Measurements from ENCODE around the gene LEMD2.
A peak's percentile ranks its signal among the peaks of the same experiment; 100 is the strongest.

The LEMD2 gene

DNA sequence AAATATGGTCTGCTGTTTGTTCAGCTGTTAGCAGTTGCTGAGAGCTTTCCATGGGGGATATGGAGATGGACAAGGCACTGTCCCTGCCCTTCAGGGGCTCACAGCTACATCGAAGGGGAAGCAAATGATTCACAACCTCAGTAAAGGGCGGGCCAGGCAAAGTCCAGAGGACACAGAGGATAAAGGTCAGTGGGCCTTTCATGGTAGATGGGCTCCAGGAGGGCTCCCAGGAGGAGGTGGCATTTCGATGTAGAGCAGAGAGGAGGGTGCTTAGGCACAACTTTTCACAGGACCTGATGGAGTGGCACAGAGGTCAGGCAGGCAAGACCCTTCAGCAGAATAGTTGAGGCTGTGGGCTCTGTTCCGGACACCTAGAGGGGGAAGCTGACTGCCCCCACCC lies 30.1 kb upstream of the LEMD2 start:
- no peak for DNase-seq (ENCODE audit: low spot score)

DNA sequence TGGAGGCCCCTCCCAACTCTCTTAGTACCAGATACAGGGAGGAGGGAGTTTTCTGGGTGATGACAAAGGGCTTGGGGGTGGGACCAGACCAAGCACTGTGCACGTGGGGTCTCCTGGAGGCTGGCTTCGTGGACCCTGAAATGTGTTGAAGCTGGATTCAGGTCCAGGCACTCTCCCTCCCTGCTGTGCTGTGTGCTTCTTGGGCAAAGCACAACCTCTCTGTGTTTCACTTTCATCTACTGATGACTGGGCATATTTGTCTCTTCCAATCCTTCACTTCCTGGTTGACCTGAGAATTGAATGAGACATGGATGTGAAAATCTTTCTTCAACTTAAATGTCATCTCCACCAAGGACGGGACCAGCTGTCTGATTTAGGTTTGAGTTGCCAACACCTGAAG lies 29.4 kb upstream of the LEMD2 start:
- no peak for DNase-seq (ENCODE audit: low spot score)

DNA sequence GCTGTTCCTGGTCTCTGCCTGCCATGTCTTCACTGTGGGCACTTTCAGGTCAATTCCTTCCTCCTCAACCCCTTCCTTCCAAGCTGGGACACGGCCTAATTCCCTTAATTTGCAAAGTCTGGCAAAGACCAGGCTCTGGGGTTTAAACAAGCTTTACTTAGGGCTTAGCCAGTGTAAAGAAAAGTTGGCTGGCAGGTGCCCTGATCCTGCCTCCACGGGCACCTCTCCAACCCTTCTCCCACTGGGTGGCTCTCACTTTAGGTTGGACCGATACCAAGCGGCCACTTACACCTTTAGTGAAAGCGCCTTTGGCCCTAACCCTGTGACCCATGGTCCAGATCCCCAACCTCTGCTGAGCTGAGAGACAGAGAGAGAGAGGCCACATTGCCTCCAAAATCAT lies 28.6 kb upstream of the LEMD2 start:
- DNase-seq (ENCODE audit: low spot score), result no peak

DNA sequence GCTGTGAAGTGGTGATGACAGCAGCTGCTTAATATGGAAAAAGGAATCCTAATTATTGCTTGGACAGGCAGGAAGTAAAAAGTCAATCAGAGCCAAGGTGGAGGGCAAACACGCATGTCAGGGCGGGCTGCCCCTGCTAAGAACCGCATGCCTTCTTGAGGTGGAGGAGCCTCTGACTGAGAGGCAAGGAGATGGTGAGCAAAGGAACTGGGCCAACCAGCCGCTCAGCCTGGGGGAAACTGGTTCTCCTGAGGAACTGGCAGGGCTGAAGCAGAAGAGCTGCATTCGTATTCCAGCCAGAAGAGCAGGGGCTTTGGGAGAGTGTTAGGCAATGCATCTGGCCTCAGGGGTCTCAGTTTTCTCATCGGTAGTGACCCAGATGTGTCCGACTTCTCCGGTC lies 28.0 kb upstream of the LEMD2 start:
- no peak for DNase-seq (ENCODE audit: low spot score)

DNA sequence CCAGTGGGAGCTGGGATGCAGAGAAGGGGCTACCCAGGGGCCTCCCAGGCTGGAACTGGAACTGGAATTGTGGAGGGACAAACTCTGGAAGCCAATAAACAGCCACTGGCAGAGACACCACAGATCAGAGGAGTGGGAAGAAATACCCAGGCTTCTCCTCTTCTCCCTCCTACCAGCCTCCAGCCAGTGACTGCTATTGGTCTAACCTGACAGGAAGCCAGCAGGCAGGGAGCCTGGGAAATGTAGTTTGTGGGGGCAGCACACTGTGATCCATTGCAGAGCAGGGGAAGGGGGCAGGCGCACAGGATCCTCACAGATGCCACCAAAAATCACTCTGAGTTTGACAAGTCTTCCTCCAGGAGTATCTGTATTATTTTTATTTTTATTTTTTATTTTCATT lies 26.9 kb upstream of the LEMD2 start:
- DNase-seq (ENCODE audit: low spot score), result no peak

DNA sequence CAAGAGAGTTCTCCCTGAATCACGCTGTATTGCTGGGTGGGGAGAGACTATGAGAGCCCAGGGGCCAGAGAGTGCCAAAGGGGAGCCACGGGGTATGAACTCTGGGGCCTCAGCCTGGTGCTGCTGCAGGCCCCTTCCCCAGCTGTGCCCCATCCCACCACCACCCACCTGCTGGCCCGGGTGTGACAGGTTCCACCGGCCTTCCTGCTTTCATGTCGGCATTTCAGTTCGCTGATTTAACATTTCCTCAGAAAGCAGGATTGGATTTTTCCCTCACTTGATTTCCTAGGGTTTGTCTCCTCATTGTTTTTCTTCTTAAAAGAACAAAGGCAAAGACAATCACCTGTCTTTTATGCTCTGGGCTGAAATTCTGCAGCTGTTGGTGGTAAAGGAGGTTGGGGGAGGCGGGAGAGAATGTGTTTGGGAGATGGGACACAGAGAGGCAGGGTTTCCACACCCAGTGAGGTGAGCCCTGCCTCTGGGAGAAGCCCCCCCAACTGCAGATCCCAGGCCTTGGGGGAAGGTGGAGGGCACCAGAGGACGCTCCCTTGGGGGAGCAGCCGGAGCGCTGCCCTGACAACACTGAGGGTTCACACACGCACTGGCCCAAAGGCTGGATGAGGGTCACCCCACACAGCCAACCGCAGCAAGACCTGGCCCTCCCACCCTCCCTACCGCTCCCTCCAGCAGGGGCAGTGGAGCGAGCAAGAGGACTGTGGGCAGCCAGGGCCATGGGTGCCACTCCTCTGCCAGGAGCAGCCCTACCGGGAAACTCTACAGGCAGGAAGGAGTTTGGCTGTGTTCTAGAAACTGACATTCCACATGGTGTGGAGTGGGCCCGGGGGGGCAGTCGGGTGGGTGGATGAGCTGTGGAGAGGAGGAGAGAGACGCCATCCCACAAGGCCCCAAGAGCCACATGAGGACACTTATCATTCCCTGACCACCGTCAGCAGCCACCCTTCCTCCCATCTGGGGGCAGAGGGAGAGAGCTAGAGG lies 25.4 kb upstream of the LEMD2 start:
- no peak for DNase-seq (ENCODE audit: low spot score)

DNA sequence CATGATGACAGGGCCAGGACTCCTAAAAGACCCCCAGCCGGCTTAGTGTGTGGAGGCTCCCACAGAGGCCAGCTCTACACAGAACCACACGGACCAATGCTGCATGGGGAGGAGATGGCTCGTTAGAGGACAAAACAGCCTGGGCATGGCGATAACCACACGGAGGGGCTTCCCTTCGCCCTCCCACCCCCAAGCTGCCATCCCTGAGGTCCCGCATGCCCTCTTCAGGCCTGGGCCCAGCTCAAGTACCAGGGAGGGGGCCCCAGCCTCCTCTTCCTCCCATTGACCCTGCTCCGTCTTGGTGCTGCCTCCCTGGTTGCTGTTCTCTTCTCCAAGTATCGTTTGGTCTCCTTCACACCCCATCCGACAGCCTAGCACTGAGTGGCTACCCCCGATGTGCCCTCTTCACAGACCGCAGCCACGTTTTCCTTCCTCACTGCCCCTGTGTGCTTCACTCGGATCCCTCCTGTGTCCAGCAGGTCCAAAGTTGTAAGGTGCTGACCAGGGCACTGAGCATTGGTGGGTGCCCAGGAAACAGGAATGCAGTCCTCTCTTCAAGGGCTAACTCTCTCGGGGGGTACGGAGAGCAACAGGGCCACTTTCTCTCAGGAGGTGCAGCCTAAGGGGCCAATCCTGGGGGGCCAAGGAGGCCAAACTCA lies 24.4 kb upstream of the LEMD2 start:
- no peak for DNase-seq (ENCODE audit: low spot score)

DNA sequence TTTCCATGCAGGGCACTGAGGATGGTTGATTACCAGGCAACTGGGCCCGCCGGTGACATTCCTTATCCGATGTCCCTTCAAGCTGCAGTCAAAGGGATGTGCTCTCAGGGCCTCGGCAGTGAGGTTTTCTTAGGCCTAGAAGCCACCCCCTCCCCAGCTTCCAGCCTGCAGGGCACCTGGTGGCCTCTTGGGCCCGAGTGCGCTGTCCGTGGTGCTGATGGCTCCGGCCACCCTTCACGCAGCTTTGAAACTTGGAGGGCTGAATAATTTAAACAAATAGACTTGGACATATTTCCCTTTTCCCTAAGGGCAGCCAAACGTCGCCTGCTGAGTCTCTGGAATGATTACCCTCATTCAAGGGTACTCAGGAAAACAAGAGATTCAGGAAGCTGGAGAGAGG lies 23.7 kb upstream of the LEMD2 start:
- peak; percentile 36 for DNase-seq (ENCODE audit: low spot score)

DNA sequence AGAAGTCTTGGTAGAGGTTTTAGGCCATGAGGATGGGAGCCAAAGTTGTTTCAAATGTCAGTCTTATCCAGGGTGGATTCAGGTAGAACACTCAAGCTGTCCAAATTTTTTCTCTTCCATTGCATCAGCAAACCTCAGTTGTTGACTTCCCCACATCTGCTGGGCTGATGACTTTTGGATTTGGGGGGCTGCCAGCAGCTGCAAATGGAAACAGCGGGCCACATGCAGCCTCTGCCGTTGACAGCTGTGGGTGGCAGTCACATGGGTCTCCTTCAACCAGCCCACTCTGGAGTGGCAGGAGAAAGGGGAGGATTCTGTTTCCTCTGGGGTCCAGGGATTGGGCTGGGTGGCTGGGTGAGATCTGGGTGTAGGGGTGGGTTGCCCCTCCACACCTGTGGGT lies 20.7 kb upstream of the LEMD2 start:
- DNase-seq (ENCODE audit: low spot score), result no peak

DNA sequence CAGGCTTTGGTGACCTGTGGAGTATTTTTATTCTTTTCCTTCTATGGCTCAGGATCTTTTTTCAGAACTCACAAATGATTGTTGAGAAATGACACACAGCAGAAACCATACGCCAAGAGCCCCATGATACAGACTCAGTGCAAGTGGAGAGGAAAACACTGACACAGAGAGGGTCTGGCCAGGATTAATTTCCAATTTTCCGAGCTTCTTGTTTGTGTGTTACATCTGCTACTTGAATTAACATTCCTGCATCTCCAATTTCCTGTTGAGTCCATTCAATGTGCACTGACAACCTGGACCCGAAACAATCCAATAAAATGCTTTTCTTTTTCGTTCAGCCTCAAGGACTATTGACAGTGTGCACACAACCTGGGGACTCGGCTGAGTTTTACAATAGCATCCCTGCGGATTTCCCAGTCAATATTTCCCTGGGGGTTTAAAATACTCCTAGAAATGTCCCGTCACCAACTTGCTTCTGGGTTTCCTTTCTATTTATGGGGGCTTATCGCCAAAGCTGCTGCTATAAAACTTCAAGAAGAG lies 19.8 kb upstream of the LEMD2 start:
- DNase-seq (ENCODE audit: low spot score), result no peak

DNA sequence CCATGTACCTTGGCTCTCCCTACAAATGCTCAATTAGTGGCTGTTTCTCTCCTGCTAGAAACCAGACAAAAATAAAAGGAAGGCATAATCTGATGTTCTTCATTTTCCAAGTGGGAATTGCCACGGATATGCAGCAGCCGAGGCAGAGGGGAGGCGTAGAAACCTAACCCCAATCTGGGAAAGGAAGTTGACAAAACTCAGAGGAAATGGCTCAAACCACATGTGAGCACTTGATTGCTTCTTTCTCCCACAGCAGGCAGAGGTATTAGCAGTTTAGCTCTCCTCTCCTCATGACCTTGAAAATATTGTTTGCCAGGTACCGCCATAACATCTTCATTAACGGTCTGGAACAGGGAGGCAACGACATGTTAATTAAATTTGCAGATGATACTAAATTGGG lies 18.7 kb upstream of the LEMD2 start:
- DNase-seq (ENCODE audit: low spot score), result no peak

DNA sequence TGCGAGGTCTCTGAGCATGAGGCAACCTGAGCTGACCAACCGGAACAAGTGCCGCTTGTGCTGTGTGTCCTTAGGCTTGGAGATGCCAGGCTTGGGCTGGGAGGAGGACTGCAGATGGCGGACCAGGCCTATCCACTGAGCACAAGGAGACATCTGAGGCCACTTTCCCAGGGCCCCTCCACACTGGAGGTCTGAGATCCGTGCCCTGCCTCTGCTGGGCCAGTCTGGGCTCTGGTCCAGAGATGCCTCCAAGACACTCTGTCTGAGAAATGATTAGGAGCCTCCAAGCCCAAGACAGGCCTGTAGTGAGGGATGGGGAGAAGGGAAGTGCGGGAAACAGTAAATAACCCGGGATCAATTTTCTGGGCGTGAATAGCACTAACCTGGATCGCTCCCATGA lies 17.9 kb upstream of the LEMD2 start:
- DNase-seq (ENCODE audit: low spot score), result no peak

DNA sequence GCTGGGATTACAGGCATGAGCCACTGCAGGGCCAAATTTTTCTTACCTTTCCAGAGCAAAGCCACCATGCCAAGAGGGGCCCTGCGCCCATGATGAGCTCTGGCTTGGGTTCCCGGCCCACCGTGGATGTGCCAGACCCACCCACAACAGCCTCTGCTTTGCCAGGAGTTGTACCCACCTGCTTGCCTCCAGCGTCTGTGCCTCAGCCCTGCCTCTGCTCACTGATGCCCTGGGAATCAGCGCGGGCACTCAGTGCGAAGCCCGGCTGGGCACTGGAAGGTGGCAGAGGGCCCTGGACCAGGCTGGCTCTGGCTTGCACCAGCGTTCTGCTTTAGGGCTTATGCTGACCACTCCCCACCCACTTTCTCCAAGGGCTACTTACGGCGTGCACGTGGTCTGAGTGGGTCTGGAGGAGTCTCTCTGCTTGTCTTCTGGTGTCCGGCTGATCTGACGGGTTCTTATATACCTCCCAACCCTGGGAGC lies 14.7 kb upstream of the LEMD2 start, which contains the start of gene MLN:
TSS of gene MLN (minus strand) at position 433 of the 483 bp plus-strand sequence. CDS start 2,840 bp downstream, outside the sequence.
- DNase-seq (ENCODE audit: low spot score), result no peak

DNA sequence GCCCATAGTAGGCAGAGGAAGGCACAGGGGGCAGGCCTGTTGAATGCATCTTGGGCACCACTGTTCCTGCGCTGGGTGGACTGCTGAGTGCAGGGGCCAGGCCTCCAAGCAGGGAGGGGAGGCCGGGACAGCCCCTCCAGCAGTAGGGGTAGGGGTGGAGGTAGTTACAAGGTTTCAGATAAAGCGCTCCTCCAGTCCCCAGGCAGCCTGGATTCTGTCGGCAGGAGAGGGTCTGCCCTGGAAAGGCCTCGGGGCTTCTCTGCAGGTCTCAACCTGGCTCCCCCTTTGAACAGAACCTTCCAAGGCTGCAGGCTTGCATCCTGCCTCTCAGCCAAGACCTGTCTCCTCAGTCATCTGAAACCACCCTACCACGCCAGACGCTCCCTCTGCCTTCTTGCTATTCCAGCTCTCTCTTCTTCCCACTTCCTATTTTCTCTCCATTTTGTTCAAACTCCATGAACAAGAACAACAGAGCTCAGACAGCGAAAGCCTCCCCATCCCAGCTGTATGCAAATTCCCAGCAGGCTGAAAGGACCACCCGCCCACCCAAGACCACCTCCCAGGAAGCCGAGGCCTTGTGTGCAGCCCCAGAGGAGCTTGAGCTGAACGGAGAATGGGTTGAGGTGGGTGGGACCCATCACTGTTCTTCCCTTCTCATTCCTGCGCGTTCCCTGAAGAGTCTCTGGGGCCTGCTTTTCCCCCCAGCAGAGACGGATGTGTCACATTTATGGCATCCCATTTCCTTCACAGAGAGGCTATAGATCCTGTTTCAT lies 13.4 kb upstream of the LEMD2 start:
- no peak for DNase-seq (ENCODE audit: low spot score)

DNA sequence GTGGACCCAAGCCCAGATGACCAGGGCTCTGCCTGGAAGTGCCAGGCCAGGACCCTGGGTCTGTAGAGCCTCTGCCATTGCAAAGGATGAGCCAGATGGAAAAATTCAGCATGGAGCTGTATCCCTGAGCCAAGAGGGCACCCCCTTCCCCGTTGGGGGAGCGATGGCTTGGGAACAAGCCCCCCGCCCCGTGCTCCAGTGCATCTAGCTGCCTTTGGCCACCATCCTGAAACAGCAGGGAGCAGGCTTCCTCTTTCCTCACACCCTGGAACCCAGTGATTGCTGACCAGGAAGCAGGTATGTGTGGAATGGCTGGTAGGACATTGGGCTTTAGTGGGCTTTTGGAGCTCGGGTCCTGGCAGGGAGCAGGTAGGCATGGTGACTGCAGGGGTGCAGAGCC lies 12.7 kb upstream of the LEMD2 start:
- no peak for DNase-seq (ENCODE audit: low spot score)

DNA sequence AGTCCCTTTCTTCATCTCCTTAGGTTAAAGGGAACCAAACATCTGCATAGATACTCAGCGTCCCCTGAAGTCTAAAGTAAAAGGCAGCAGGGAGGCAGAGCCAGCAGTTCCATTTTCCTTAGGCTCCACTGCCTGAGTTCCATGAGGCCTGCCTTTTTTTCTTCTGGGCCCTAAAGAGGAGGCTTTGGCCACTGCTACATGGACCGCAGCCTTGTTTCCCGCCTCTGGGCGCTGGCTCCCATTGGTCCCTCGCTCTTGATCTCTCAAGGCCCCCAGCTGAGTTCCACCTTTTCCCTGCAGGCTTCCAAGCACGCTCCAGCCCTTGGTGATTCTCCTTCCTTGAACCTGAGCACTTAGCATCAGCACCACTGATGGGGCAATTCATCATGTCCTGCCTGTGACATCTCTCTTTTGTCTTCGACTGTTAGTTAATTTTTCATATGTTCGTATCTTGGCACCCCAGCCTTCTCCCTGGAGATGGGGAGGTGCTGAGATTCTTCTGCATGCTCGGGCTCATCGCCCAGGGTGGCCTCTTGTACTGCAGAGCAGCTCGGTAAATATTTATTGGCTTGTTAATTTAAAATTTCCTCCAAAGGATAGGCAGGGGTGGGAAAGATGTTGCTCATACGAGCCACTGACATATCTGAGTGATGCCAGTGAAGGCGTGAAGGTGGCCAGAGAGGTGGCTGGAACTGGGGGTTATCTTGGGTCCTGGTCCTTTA lies 11.5 kb upstream of the LEMD2 start:
- DNase-seq (ENCODE audit: low spot score), result no peak

DNA sequence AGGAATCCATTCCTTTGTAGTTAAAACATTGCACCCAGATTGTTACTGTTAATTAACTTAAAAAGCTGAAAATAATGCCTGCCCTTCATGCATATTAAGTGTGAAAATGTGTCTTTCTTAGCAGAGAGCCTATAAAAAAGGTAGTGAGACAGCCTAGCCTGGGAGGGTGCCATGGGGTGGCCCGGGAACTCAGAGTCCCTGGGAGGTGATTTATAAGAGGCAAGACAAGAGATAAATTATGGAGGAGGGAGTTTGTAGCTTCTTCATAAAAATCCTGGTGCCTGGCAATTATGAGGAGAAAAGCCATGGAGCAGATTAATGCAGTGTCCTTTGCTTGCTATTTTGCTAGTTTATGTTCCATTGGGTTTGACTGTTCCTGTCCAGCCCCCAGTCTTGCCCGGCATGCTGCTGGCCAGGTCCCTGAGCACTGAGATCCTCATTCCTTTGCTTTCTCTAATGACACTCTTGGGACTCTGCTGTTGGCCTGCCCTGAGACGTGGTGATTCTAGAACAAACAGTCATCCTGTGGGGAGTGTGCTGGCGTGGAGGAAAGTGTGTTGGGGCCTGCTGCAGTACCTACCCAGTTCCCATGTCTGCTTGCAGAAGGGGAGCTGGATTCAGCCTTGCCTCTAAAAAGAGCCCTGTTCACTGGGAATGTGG lies 10.7 kb upstream of the LEMD2 start:
- DNase-seq (ENCODE audit: low spot score), result no peak

DNA sequence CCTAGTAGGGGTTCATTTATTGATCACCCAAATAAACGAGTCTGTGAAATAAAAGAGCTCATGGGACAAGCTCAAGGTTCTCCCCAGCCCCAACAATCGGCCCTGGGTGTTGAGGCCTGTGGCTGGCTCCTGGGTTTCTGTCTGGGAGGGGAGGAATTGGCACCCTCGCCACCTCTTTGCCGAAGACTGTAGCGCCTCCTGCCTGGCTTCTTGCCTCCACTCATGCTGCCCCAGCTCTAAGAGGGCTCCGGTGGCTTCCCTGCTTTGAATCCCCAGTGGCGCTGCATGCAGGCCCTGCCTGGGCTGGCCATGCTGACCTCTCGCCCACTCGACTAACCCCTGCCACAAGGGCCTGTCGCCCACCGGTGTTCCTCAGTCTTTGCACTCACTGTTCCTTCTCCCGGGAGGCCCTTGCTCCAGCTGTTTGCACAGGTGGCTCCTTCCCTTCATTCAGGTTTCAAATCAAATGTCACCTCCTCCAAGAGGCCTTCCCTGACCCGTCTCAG lies 9.5 kb upstream of the LEMD2 start:
- no peak for DNase-seq (ENCODE audit: low spot score)

DNA sequence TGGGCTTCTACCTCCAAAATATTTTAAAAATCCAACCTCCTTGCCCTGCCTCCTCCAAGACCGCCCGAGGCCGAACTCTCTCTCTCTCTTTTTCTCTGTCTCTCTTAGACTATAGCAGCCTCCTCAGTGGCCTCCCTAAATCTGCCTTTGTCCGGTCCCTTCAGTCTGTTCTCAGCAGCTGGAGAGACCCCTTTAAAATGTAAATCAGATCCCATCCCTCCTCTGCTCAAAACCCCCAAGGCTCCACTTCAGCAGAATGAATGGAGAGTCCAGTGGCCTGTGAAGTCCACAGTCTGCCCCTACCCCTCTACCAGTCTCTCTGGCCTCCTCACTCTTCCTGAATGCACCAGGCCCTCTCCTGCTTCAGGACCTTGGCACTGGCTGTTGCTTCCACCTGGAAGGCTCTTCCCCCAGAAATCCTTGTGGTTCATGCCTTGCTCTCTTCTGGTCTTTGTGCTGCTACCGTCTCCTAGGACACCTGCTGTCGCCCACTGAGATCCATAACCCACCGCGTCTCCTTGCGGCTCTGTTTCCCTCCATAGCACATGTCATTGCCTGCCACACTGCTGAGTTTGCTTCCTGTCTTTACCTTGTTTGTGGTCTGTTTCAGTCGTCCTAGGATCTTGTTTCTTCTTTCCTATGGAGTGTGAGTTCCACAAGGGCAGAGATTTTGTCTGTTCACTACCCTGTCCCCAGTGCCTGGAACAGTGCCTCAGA lies 8.9 kb upstream of the LEMD2 start:
- no peak for DNase-seq (ENCODE audit: low spot score)

Data from kidney capillary endothelial cell (primary cell).